ENCODE measurements around the gene CCDC34. TPM values are rescaled to one million over a fixed set of nuclear protein-coding genes. Genes with fewer than 3 reads are reported as not detected.

CCDC34 gene
- total RNA-seq, 2 donors from 2014 or later = 2.6 TPM; not detected in 1

- H3K9me3 ChIP-seq = no peaks in the 10 kb centered on the region
- no peaks in the 10 kb centered on the region for H3K27me3 ChIP-seq
- no peak for DNase-seq (ENCODE audit: low spot score)
- no peak for TF ChIP-seq CTCF (IDR thresholded peaks at IDR 0.05)
- peaks cover 0 to 9% of the 10 kb centered on the region in 2 donors for H3K4me1 ChIP-seq
- H3K4me3 ChIP-seq = no peak overlapping the region
- no peak overlapping the region for H3K27ac ChIP-seq
- no peaks in the 10 kb centered on the region for H3K36me3 ChIP-seq
Observed at GRCh38 chr11:27352781-27353180, 10.2 kb downstream of the CCDC34 start.

GRCh38 chr11:27350511-27350910 is 12.5 kb downstream of the CCDC34 start:
- H3K36me3 ChIP-seq = no peaks in the 10 kb centered on the region
- H3K9me3 ChIP-seq = no peaks in the 10 kb centered on the region
- no peak for TF ChIP-seq CTCF (IDR thresholded peaks at IDR 0.05)
- no peak overlapping the region for H3K4me3 ChIP-seq
- no peaks in the 10 kb centered on the region for H3K27me3 ChIP-seq
- H3K4me1 ChIP-seq = peaks cover 0 to 9% of the 10 kb centered on the region in 2 donors
- no peak overlapping the region for H3K27ac ChIP-seq
- DNase-seq (ENCODE audit: low spot score) = no peak

GRCh38 chr11:27349919-27350318 is 13.1 kb downstream of the CCDC34 start:
- no peak for TF ChIP-seq CTCF (IDR thresholded peaks at IDR 0.05)
- no peak overlapping the region for H3K27ac ChIP-seq
- H3K4me3 ChIP-seq = no peak overlapping the region
- H3K27me3 ChIP-seq = no peaks in the 10 kb centered on the region
- peaks cover 0 to 9% of the 10 kb centered on the region in 2 donors for H3K4me1 ChIP-seq
- H3K36me3 ChIP-seq = no peaks in the 10 kb centered on the region
- no peaks in the 10 kb centered on the region for H3K9me3 ChIP-seq
- DNase-seq (ENCODE audit: low spot score) = no peak

GRCh38 chr11:27348340-27348873 is 14.6 kb downstream of the CCDC34 start:
- H3K27ac ChIP-seq = no peak overlapping the region
- peaks cover 0 to 9% of the 10 kb centered on the region in 2 donors for H3K4me1 ChIP-seq
- no peak overlapping the region for H3K4me3 ChIP-seq
- no peak for TF ChIP-seq CTCF (IDR thresholded peaks at IDR 0.05)
- H3K36me3 ChIP-seq = no peaks in the 10 kb centered on the region
- no peaks in the 10 kb centered on the region for H3K27me3 ChIP-seq
- H3K9me3 ChIP-seq = no peaks in the 10 kb centered on the region
- DNase-seq (ENCODE audit: low spot score) = no peak

GRCh38 chr11:27347359-27348339 is 15.4 kb downstream of the CCDC34 start:
- peaks cover 0 to 9% of the 10 kb centered on the region in 2 donors for H3K4me1 ChIP-seq
- no peak overlapping the region for H3K4me3 ChIP-seq

More at GRCh38 chr11:27347359-27348339, 15.4 kb downstream of the CCDC34 start:
- H3K9me3 ChIP-seq = no peaks in the 10 kb centered on the region
- TF ChIP-seq CTCF (IDR thresholded peaks at IDR 0.05) = no peak
- no peak for DNase-seq (ENCODE audit: low spot score)
- H3K27me3 ChIP-seq = no peaks in the 10 kb centered on the region
- H3K36me3 ChIP-seq = no peaks in the 10 kb centered on the region
- no peak overlapping the region for H3K27ac ChIP-seq

Measured in right atrium auricular region (tissue), 2 donors.